HepG2 (cell line): ENCODE results near the gene CFAP54. TPM values are rescaled to one million over a fixed set of nuclear protein-coding genes. Genes with fewer than 3 reads are reported as not detected.

Experiments used
- ATAC-seq: fragments of 200-7000 bp; cut with Tn5 transposase; 3 replicates; pipeline ENCODE4 v1.9.1; 2020; ENCODE audit warnings: mild to moderate bottlenecking, moderate library complexity
- BruUV-seq: library from RNA; stranded (reverse); fragments of 400-500 nt; replicated peaks from 2 replicates; lab custom pipeline; 2021; lab: Mats Ljungman, UMichigan
- CTCF ChIA-PET: fragments of 300-600 bp; formaldehyde crosslinking; extraction: SDS; loops from one replicate; lab custom pipeline; 2021; ENCODE audit warnings: low total read pairs, inconsistent platforms, low intra/inter-chr PET ratio; lab: Yijun Ruan, JAX
- POLR2A ChIA-PET: fragments of 350-600 bp; sonication (Branson Sonifier 250); formaldehyde crosslinking; loops from one replicate; lab custom pipeline; 2020; ENCODE audit warnings: antibody characterized with exemption, inconsistent platforms; lab: Yijun Ruan, JAX
- DNase-seq: peaks from one replicate; pipeline ENCODE4 v3.0.0-alpha.2; 2015; ENCODE audit warnings: low spot score
- FAIRE-seq: peaks from 3 replicates; lab custom pipeline; 2011; peaks lifted over from hg19 to GRCh38; lab: Jason Lieb, UNC
- H2AFZ ChIP-seq: one replicate; pipeline ENCODE4 v1.6.1; 2011; ENCODE audit warnings: low read length, inconsistent platforms
- H3K27ac ChIP-seq: fragments of 300-600 bp; 3 replicates; pipeline ENCODE4 v1.8.0; 2011; ENCODE audit warnings: mixed run types, mild to moderate bottlenecking, mixed read lengths, low read length, inconsistent platforms; ENCODE audit not compliant: insufficient read depth; ENCODE audit errors: extremely low read length
- H3K27me3 ChIP-seq, 2 experiments: fragments of 200-600 bp in 1 of 2; 2 replicates in 1 of 2; 3 replicates in 1 of 2; pipeline versions ENCODE4 v1.6.0 to v1.8.0; 2011; ENCODE audit warnings: low read length in 2 of 2, mild to moderate bottlenecking in 2 of 2, moderate library complexity in 2 of 2, inconsistent platforms in 1 of 2; ENCODE audit not compliant: insufficient read depth in 2 of 2, control insufficient read depth in 1 of 2
- H3K36me3 ChIP-seq, 2 experiments: fragments of 200-600 bp in 1 of 2; replicated peaks in 1 of 2; 2 replicates in 1 of 2; 3 replicates in 1 of 2; pipeline versions ENCODE4 v1.5.1 to v1.8.0; 2011; ENCODE audit warnings: low read length in 2 of 2, inconsistent platforms in 1 of 2; ENCODE audit not compliant: insufficient read depth in 2 of 2, control insufficient read depth in 1 of 2
- H3K4me1 ChIP-seq: 2 replicates; pipeline ENCODE4 v1.5.1; 2012; ENCODE audit warnings: low read length, inconsistent platforms; ENCODE audit not compliant: insufficient read depth
- H3K4me2 ChIP-seq: 2 replicates; pipeline ENCODE4 v1.6.0; 2011; ENCODE audit warnings: low read depth, low read length, inconsistent platforms
- H3K4me3 ChIP-seq, 3 experiments: fragments of 200-600 bp in 1 of 3; sonication (generic), shearing (Covaris generic) in 1 of 3; replicated peaks in 1 of 3; 2 replicates each; pipeline ENCODE4 v1.5.1; 2011 to 2016; ENCODE audit warnings: low read length in 3 of 3, inconsistent platforms in 2 of 3, low read depth in 2 of 3, mild to moderate bottlenecking in 2 of 3, control low read depth in 1 of 3, mixed read lengths in 1 of 3; ENCODE audit not compliant: insufficient read depth in 1 of 3
- H3K79me2 ChIP-seq: one replicate; pipeline ENCODE4 v1.6.1; 2011; ENCODE audit warnings: low read length, inconsistent platforms; ENCODE audit not compliant: insufficient read depth
- H3K9ac ChIP-seq: 2 replicates; pipeline ENCODE4 v1.6.0; 2011; ENCODE audit warnings: mild to moderate bottlenecking, low read depth, low read length, inconsistent platforms; ENCODE audit not compliant: insufficient read depth
- H3K9me3 ChIP-seq: 2 replicates; pipeline ENCODE4 v1.5.1; 2012; ENCODE audit warnings: mild to moderate bottlenecking, low read length
- H4K20me1 ChIP-seq: 2 replicates; pipeline ENCODE4 v1.6.0; 2011; ENCODE audit warnings: inconsistent platforms, mild to moderate bottlenecking, low read length, moderate library complexity; ENCODE audit not compliant: insufficient read depth
- HDAC2 ChIP-seq: sonication (generic); formaldehyde crosslinking; IDR thresholded peaks from 2 replicates; pipeline ENCODE4 v1.4.0; 2020; ENCODE audit warnings: missing genetic modification reagents
- MAFF ChIP-seq: IDR thresholded peaks from 2 replicates; pipeline ENCODE4 v1.6.1; 2011; ENCODE audit warnings: low read depth, low read length, improper control_type of control experiment
- MAFK ChIP-seq, 2 experiments: IDR thresholded peaks in 1 of 2; conservative IDR thresholded peaks in 1 of 2; 2 replicates each; pipeline ENCODE4 v1.6.1; 2011; ENCODE audit warnings: improper control_type of control experiment in 2 of 2, low read length in 2 of 2
- SIX1 ChIP-seq: sonication (generic); formaldehyde crosslinking; IDR thresholded peaks from 2 replicates; pipeline ENCODE4 v1.4.0; 2020; ENCODE audit warnings: missing genetic modification reagents, borderline replicate concordance
- SP4 ChIP-seq: sonication (generic); formaldehyde crosslinking; IDR thresholded peaks from 2 replicates; pipeline ENCODE4 v1.8.1; 2023; ENCODE audit warnings: mild to moderate bottlenecking, missing genetic modification reagents
- SPEN ChIP-seq: sonication (generic); formaldehyde crosslinking; IDR thresholded peaks from 2 replicates; pipeline ENCODE4 v1.5.1; 2020; ENCODE audit warnings: low read depth, mild to moderate bottlenecking, missing genetic modification reagents
- TERF1 ChIP-seq: sonication (generic); formaldehyde crosslinking; IDR thresholded peaks from 2 replicates; pipeline ENCODE4 v1.8.0; 2022; ENCODE audit warnings: mild to moderate bottlenecking, missing genetic modification reagents, moderate library complexity
- ZBED4 ChIP-seq: sonication (generic); formaldehyde crosslinking; IDR thresholded peaks from 2 replicates; pipeline ENCODE4 v1.4.0; 2020; ENCODE audit warnings: missing genetic modification reagents, borderline replicate concordance
- ZNF382 ChIP-seq: sonication (generic); formaldehyde crosslinking; IDR thresholded peaks from 2 replicates; pipeline ENCODE4 v1.5.0; 2020; ENCODE audit warnings: missing genetic modification reagents, mild to moderate bottlenecking, borderline replicate concordance
- ZNF441 ChIP-seq: sonication (generic); formaldehyde crosslinking; IDR thresholded peaks from 2 replicates; pipeline ENCODE4 v1.7.0; 2021; ENCODE audit warnings: missing genetic modification reagents, borderline replicate concordance
- ZNF503 ChIP-seq: sonication (generic); formaldehyde crosslinking; IDR thresholded peaks from 2 replicates; pipeline ENCODE4 v1.4.0; 2020; ENCODE audit warnings: missing genetic modification reagents
- ZNF737 ChIP-seq: sonication (generic); formaldehyde crosslinking; IDR thresholded peaks from 2 replicates; pipeline ENCODE4 v1.5.0; 2020; ENCODE audit warnings: missing genetic modification reagents, mild to moderate bottlenecking, borderline replicate concordance
- ZNF816 ChIP-seq: sonication (generic); formaldehyde crosslinking; IDR thresholded peaks from 2 replicates; pipeline ENCODE4 v1.8.0; 2022; ENCODE audit warnings: missing genetic modification reagents, mild to moderate bottlenecking, borderline replicate concordance
- ZSCAN25 ChIP-seq: sonication (generic); formaldehyde crosslinking; IDR thresholded peaks from 2 replicates; pipeline ENCODE4 v1.8.0; 2022; ENCODE audit warnings: mild to moderate bottlenecking, missing genetic modification reagents
- WGBS: methylation state at CpG from one replicate; pipeline ENCODE4 v1.1.6; 2017; ENCODE audit warnings: low lambda C conversion rate; 5-methylcytosine and 5-hydroxymethylcytosine counted together
- in situ Hi-C: cut with HindIII; loops from 2 replicates; pipeline ENCODE4 v1.10.0; 2017; ENCODE audit warnings: low pct_unique_long_range_greater_than_20kb; ENCODE audit not compliant: extremely low pct_ligation_motif_present
- intact Hi-C: fragments of 100-400 bp; cut with micrococcal nuclease; formaldehyde crosslinking; loops from one replicate; pipeline ENCODE4 v1.10.0; 2022; ENCODE audit not compliant: unreplicated experiment
- polyA plus RNA-seq, 8 experiments: library from polyadenylated mRNA; depleted of rRNA in 3 of 8; stranded (reverse) in 7 of 8; unstranded in 1 of 8; fragments of >200 nt; fragmentation: Illumina TruSeq in 4 of 8; extraction: Trizol in 4 of 8; gene quantifications; 2 replicates each; pipeline versions ENCODE4 v1.2.1 to v1.2.3, GENCODE V29; 2011 to 2016; ENCODE audit warnings: low read depth in 4 of 8, missing spikeins in 1 of 8, mixed read lengths in 1 of 8; ENCODE audit not compliant: insufficient read depth in 1 of 8
- total RNA-seq, 5 experiments: library from RNA; depleted of rRNA; stranded (reverse); fragments of >200 nt; fragmentation: Illumina TruSeq; extraction: Trizol; gene quantifications; 2 replicates each; pipeline ENCODE4 v1.2.3, GENCODE V29; 2016; ENCODE audit warnings: low read depth in 1 of 5

CFAP54 gene
- total and polyA plus RNA-seq, 2 of the 13 experiments (the other 11 are each of a cell fraction or from before 2014, with no cell fraction given), result not detected

GRCh38 chr12:96824074-96824837 is 334.9 kb downstream of the CFAP54 start (continued):
- no peak for TF ChIP-seq ZNF737 (CRISPR knock-in tag)
- TF ChIP-seq ZNF816 (CRISPR knock-in tag), result no peak
- no peak for TF ChIP-seq HDAC2
- no peak for TF ChIP-seq TERF1 (CRISPR knock-in tag)
- TF ChIP-seq SPEN (CRISPR knock-in tag), result no peak
- no peak for TF ChIP-seq ZNF503 (CRISPR knock-in tag)
- TF ChIP-seq ZNF441 (CRISPR knock-in tag), result no peak
- no peak for TF ChIP-seq SIX1 (CRISPR knock-in tag)
- no peak for TF ChIP-seq SP4 (CRISPR knock-in tag)
- TF ChIP-seq, all 625 proteins: peak for 0

- no peaks in the 10 kb centered on the region for H3K27me3 ChIP-seq
- BruUV-seq, result no TSS peak
- ChIA-PET CTCF (no interaction called here), POLR2A (no interaction called here)
- ATAC-seq, result no peak
- no peak for FAIRE-seq
- no peak for DNase-seq
- no peaks in the 10 kb centered on the region for H3K9me3 ChIP-seq
- intact Hi-C loops (no loop called here), in situ Hi-C loops (no loop called here)
- H2AFZ ChIP-seq, result no peak overlapping the region
- no peaks in the 10 kb centered on the region for H3K79me2 ChIP-seq
- no peaks in the 10 kb centered on the region for H3K4me1 ChIP-seq
- H3K27ac ChIP-seq, result no peak overlapping the region
- no peak overlapping the region for H3K9ac ChIP-seq
- no peaks in the 10 kb centered on the region for H4K20me1 ChIP-seq
- no peak overlapping the region for H3K4me3 ChIP-seq
- no peak overlapping the region for H3K4me2 ChIP-seq
- WGBS, result 95% methylated on average over 2 of the region's 2 CpGs
- TF ChIP-seq MAFK (conservative IDR thresholded peaks at IDR 0.05 in 1 of 2, IDR thresholded peaks at IDR 0.05 in 1 of 2; ENCODE audit: low read length in 2 of 2) (peak; percentile 41 to 50; a peak in 3 of 4 replicates), ZSCAN25 (CRISPR knock-in tag) (no peak), ZNF382 (CRISPR knock-in tag) (no peak), ZBED4 (CRISPR knock-in tag) (no peak), MAFF (0 out of 2 replicates have a peak, but pooled peaks have one; percentile 16)
- H3K36me3 ChIP-seq, result no peaks in the 10 kb centered on the region
These were observed 335.5 kb downstream of the CFAP54 start for GRCh38 chr12:96824838-96825236.
